ENCODE data around the gene CHRNB1. TPM values are rescaled to one million over a fixed set of nuclear protein-coding genes. Genes with fewer than 3 reads are reported as not detected.

The CHRNB1 gene
- polyA plus RNA-seq, 1 donor (not counting 4 experiments of a cell fraction or from before 2014, with no cell fraction given), result 22.0 TPM

DNA sequence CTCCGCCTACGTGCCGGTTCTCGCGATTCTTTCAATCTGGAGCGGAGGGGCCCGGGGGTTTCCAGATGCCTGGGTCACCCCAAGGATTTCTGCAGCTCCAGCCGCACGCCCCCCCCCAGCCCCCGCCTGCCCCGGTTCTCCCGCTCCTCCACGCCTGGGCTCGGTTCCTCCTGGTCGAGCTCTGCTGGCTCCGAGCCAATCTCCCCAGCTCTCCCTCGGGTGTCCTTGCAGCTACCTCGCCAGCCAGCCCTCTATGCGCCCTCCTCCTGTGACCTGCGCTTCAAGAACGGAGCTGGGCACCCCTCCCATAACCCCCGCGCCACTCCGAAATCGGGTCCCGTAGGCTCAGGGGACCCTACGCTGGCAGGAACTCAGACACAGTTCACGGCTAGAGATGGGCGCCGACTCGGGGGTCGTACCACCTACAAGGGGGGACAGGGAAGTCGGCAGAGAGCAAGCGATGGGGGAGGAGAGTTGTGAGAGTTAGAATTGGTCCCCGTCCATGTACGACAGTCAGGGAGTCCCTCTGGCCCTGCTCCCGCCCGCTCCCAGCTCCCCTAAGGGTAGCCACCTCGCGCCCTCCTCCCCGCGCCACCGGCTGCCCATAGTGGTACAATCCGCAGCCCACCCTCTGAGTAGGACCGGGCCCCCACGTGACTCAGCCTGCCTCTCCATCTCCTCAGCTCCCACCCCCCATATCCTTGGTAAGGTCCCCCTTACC, 4.6 kb upstream of the CHRNB1 start:
- Histone ChIP-seq H3K9ac (ENCODE audit: control insufficient read depth, extremely low read depth, insufficient read depth, low read length) (peak overlapping the region; percentile 77), H4K20me1 (ENCODE audit: control insufficient read depth, extremely low read depth, insufficient read depth, low read length) (no peaks in the 10 kb centered on the region), H3K4me3 (ENCODE audit: control insufficient read depth in 2 of 3, extremely low read depth in 1 of 3, insufficient read depth in 2 of 3, low read depth in 1 of 3, low read length in 3 of 3) (peak overlapping the region; percentile 59 to 81 (median 77)), H2AFZ (ENCODE audit: control insufficient read depth, low read length) (peak overlapping the region; percentile 33), H3K4me2 (ENCODE audit: control insufficient read depth, extremely low read depth, insufficient read depth, low read depth, low read length) (peak overlapping the region; percentile 99), H3K36me3 (ENCODE audit: control insufficient read depth in 2 of 2, extremely low read depth in 1 of 2, insufficient read depth in 2 of 2, low read length in 2 of 2) (peaks cover 0 to 4% of the 10 kb centered on the region in 2 experiments), H3K4me1 (ENCODE audit: control insufficient read depth, extremely low read depth, insufficient read depth, low read length) (peaks cover 64% of the 10 kb centered on the region), H3K9me1 (ENCODE audit: control insufficient read depth, extremely low read depth, insufficient read depth, low read length) (peaks cover 5% of the 10 kb centered on the region), H3K27me3 (ENCODE audit: control insufficient read depth, extremely low read depth, insufficient read depth, low read length) (no peaks in the 10 kb centered on the region), H3K79me2 (ENCODE audit: control insufficient read depth, insufficient read depth, low read length) (peaks cover 17% of the 10 kb centered on the region), H3K27ac (ENCODE audit: control insufficient read depth, insufficient read depth, low read length) (peak overlapping the region; percentile 43), H3K9me3 (ENCODE audit: control insufficient read depth, low read depth, low read length) (no peaks in the 10 kb centered on the region)
- TF ChIP-seq EZH2 (IDR thresholded peaks at IDR 0.05; ENCODE audit: low read length), result no peak
- TF ChIP-seq, protein P1, sequence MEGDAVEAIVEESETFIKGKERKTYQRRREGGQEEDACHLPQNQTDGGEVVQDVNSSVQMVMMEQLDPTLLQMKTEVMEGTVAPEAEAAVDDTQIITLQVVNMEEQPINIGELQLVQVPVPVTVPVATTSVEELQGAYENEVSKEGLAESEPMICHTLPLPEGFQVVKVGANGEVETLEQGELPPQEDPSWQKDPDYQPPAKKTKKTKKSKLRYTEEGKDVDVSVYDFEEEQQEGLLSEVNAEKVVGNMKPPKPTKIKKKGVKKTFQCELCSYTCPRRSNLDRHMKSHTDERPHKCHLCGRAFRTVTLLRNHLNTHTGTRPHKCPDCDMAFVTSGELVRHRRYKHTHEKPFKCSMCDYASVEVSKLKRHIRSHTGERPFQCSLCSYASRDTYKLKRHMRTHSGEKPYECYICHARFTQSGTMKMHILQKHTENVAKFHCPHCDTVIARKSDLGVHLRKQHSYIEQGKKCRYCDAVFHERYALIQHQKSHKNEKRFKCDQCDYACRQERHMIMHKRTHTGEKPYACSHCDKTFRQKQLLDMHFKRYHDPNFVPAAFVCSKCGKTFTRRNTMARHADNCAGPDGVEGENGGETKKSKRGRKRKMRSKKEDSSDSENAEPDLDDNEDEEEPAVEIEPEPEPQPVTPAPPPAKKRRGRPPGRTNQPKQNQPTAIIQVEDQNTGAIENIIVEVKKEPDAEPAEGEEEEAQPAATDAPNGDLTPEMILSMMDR (optimal IDR thresholded peaks at IDR 0.05 in 1 of 3, IDR thresholded peaks at IDR 0.05 in 1 of 3, conservative IDR thresholded peaks at IDR 0.05 in 1 of 3; ENCODE audit: extremely low read depth in 1 of 3, insufficient read depth in 2 of 3, low read length in 3 of 3), result no peak
- DNase-seq (ENCODE audit: low read depth, low spot score) (no peak), FAIRE-seq (no peak)
- dilution Hi-C loops (cut with MboI; ENCODE audit: extremely low pct_ligation_motif_present, low sequenced_read_pairs), result no loop called here

DNA sequence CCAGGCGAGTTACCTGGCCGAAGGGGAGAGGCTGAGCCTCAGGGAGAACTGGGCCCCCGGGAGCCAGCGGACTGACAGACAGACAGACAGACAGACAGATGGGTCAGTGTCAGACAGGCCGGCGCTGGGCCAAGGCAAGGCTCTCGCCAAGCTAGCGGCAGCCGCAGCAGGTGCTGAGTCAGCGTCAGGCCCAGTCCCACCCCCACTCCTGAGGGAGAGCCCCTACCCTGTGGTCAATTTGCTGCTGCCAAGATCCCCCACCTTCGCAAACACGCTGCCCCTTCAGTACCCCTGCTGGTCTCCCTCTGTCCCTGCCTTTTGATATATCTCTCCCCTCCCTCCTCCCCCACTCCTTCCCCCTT, 4.0 kb upstream of the CHRNB1 start:
- peak overlapping the region; percentile 99 for H3K4me2 ChIP-seq (ENCODE audit: control insufficient read depth, extremely low read depth, insufficient read depth, low read depth, low read length)
- no peak for TF ChIP-seq EZH2 (IDR thresholded peaks at IDR 0.05; ENCODE audit: low read length)
- TF ChIP-seq, protein P1 (optimal IDR thresholded peaks at IDR 0.05 in 1 of 3, IDR thresholded peaks at IDR 0.05 in 1 of 3, conservative IDR thresholded peaks at IDR 0.05 in 1 of 3; ENCODE audit: extremely low read depth in 1 of 3, insufficient read depth in 2 of 3, low read length in 3 of 3), result no peak
- H3K9me3 ChIP-seq (ENCODE audit: control insufficient read depth, low read depth, low read length), result no peaks in the 10 kb centered on the region

More for the DNA sequence above, 4.0 kb upstream of the CHRNB1 start:
- no peak overlapping the region for H3K27ac ChIP-seq (ENCODE audit: control insufficient read depth, insufficient read depth, low read length)
- FAIRE-seq (peak; percentile 5), DNase-seq (ENCODE audit: low read depth, low spot score) (no peak)
- H3K9me1 ChIP-seq (ENCODE audit: control insufficient read depth, extremely low read depth, insufficient read depth, low read length), result peaks cover 5% of the 10 kb centered on the region
- no peaks in the 10 kb centered on the region for H4K20me1 ChIP-seq (ENCODE audit: control insufficient read depth, extremely low read depth, insufficient read depth, low read length)
- H3K4me1 ChIP-seq (ENCODE audit: control insufficient read depth, extremely low read depth, insufficient read depth, low read length), result peaks cover 64% of the 10 kb centered on the region
- peaks cover 0 to 4% of the 10 kb centered on the region in 2 experiments for H3K36me3 ChIP-seq (ENCODE audit: control insufficient read depth in 2 of 2, extremely low read depth in 1 of 2, insufficient read depth in 2 of 2, low read length in 2 of 2)
- peak overlapping the region; percentile 59 to 81 (median 77) for H3K4me3 ChIP-seq (ENCODE audit: control insufficient read depth in 2 of 3, extremely low read depth in 1 of 3, insufficient read depth in 2 of 3, low read depth in 1 of 3, low read length in 3 of 3)
- no peaks in the 10 kb centered on the region for H3K27me3 ChIP-seq (ENCODE audit: control insufficient read depth, extremely low read depth, insufficient read depth, low read length)
- H3K79me2 ChIP-seq (ENCODE audit: control insufficient read depth, insufficient read depth, low read length), result peaks cover 17% of the 10 kb centered on the region
- peak overlapping the region; percentile 77 for H3K9ac ChIP-seq (ENCODE audit: control insufficient read depth, extremely low read depth, insufficient read depth, low read length)
- dilution Hi-C loops (cut with MboI; ENCODE audit: extremely low pct_ligation_motif_present, low sequenced_read_pairs), result no loop called here
- H2AFZ ChIP-seq (ENCODE audit: control insufficient read depth, low read length), result no peak overlapping the region
